ENCODE measurements around the gene HCST.
A peak's percentile ranks its signal among the peaks of the same experiment; 100 is the strongest.
"Not testable (repeated sequence)": the region's sequence is repeated elsewhere in the genome, so short reads cannot be mapped to it uniquely, and the experiment has no call there.

HCST gene

DNA sequence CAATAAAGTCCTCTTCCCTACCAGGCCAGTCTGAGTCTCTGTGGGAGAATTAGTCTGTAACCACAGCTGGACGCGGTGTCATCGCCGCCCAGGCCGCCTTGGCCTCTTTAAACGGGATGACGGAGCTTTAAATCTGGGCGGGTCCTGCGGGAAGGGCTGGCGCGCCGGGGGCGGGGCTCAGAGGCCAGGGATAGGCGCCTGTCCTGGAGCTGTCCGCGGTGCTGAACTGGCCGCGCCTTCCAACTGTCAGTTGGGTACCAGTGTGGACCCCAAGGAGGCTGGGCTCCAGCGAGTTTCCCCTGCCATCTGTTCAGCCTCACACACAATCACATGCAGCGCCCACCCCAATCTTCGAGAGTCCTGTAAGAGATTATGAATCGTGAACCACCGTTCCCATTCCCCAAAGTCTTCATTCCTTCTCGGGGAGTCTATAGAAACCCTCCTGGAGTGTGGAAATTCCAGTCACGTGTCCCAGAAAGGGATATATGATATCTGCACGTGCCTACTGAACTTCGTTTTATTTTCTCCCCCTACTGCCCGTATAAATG, 22.5 kb upstream of the HCST start:
- peak; percentile 74 for DNase-seq (ENCODE audit: low read depth)

DNA sequence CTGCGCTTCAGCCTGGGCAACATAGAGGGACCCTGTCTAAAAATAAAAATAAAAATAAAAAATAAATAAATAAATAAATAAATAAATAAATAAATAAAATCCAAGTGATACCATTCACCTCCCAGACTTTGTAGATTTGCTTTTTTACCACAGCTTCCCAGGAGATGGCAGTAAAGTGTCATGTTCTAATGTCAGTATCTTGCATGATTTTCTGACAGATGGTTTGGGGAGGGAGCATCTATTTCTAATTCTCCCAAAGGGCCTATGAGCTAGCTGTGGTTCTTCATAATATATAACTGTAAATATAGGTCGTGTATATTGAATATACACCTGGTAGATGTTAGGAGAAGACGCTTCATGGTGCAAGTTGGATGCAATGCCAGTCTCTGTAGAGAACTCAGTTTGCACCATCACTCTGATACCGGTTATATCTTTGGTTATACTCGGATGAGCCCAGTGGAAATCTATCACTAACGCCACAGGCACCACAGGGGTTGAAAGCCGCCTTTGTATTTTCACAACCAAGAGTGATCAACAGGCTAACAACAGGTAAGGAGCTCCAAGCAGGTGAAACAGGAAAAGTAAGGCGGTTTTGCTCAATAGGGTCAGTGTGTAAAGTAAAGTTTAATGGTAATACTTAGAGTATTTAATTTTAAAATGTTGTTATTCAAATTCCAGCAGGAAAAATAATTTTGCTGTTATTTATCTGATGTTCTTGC, 20.1 kb upstream of the HCST start:
- DNase-seq (ENCODE audit: low read depth) = no peak

DNA sequence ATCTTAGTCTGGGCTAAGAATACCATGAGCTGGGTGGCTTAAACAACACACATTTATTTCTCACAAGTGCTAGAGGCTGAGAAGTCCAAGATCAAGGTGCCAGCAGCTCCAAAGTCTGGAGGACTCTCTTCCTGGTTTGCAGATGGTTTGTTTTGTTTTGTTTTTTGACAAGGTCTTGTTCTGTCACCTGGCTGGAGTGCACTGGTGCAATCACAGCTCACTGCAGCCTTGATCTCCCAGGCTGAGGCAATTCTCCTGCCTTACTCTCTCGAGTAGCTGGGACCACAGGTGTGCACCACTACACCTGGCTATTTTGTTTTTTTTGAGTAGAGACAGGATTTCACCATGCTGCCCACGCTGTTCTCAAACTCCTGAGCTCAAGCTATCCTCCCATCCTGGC, 18.4 kb upstream of the HCST start:
- no peak for DNase-seq (ENCODE audit: low read depth)

DNA sequence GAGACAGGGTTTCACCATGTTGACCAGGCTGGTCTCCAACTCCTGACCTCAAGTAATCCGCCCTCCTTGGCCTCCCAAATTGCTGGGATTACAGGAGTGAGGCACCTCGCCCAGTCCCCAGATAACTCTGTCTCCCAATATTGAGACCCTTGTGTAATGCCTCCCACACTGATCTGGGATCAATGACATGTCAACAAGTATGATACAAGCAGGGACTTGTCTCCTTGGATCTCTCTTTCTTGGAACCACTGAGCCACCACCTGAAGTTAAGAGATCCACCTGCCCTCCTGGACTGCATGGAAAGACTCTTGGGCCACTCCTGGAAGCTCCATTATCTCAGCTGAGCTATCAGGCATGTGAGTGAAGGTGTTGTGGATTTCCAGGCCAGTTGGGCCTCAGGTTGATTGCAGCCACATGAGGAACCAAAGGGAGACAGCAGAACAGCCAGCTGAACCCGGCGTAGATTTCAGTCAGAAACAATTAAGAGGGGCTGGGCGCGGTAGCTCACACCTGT, 17.0 kb upstream of the HCST start:
- DNase-seq (ENCODE audit: low read depth) = no peak

DNA sequence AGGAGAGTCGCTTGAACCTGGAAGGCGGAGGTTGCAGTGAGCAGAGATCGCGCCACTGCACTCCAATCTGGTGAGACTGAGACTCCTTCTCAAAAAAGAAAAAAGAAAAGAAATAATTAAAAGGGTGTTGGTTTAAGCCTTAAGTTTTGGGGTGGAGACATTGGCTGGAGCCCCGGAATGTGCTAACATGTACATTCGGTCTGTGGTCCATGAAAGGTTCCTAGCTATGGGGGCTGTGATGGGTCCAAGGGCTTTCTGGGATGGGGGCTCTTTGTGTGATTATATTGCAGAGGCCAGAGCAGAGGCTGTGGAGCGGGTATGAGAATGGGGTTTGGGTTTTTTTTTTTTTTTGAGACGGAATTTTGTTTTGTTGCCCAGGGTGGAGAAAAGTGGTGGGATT, 16.4 kb upstream of the HCST start:
- no peak for DNase-seq (ENCODE audit: low read depth)

GRCh38 chr19:35887197-35887596, 15.1 kb upstream of the HCST start:
- no peak for DNase-seq (ENCODE audit: low read depth)

GRCh38 chr19:35888398-35888797, 13.9 kb upstream of the HCST start:
- no peak for DNase-seq (ENCODE audit: low read depth)

GRCh38 chr19:35889370-35890112, 12.8 kb upstream of the HCST start:
- no peak for DNase-seq (ENCODE audit: low read depth)

DNA sequence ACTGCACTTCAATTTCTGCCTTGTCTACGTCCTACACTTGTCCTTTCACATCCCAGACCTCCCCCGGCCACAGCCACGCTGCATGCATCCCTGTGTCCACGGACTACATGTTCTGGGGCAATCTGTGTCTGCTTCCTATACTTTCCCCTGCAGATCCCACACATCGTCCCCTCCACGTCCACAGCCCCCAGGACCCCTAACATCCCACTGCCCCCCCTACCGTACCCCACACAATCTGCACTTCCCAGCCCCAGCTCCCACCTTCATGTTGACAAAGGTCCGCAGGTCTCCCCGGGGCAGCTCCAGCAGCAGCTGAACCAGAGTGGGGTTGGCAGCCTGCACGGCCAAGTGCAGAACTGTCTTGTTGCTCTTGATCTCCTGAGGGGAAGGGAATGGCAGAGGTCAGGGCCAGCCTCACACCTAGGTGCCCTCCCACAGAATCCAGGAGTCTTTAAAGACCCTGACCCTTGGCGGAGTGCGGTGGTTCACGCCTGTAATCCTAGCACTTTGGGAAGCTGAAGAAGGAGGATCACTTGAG, 12.1 kb upstream of the HCST start:
- DNase-seq (ENCODE audit: low read depth) = no peak

DNA sequence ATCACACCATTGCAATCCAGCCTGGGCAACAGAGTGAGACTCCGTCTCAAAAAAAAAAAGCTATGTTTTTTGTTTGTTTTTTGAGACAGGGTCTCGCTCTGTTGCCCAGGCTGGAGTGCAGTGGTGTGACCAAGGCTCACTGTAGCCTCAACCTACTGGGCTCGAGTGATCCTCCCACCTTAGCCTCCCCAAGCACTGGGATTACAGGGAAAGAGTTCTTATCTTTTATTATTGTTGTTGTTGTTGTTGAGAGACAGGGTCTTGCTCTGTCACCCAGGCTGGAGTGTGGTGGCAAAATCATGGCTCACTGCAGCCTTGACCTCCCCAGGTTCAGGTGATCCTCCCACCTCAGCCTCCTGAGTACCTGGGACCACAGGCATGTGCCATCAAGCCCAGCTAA, 10.5 kb upstream of the HCST start:
- not testable (repeated sequence) for DNase-seq (ENCODE audit: low read depth)

DNA sequence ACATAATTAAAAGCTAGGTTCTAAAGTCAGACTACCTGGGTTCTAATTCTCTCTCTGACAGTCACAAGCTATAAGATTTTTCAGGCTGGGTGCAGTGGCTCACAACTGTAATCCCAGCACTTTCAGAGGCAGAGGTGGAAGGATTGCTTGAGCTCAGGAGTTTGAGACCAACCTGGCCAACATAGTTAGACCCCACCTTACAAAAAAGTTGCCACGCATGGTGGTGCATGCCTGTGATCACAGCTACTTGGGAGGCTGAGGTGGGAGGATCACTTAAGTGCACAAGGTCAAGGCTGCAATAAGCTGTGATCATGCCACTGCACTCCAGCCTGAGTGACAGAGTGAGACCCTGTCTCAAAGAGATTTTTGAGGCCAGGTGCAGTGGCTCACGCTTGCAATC, 8.0 kb upstream of the HCST start:
- no peak for DNase-seq (ENCODE audit: low read depth)

- DNase-seq (ENCODE audit: low read depth) = no peak
Measured at GRCh38 chr19:35895911-35896642, 6.3 kb upstream of the HCST start.

GRCh38 chr19:35896643-35897040, 5.7 kb upstream of the HCST start:
- no peak for DNase-seq (ENCODE audit: low read depth)

GRCh38 chr19:35897706-35898451, 4.5 kb upstream of the HCST start:
- no peak for DNase-seq (ENCODE audit: low read depth)

DNA sequence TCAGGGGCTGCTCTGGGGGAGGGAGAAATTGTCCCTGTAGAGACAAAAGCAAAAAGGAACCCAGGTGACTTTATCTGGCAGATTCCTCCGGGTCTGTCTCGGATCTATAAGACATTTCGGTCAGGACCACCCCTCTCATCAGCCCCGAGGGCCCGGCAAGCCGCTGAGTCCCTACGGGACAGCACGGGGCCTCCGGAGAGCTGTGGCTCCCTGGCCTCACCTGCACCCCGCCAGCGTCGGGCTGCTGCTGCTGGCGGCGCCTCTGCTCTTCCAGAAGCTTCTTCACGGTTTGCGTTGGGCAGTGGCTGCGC, 3.9 kb upstream of the HCST start:
- DNase-seq (ENCODE audit: low read depth) = no peak

DNA sequence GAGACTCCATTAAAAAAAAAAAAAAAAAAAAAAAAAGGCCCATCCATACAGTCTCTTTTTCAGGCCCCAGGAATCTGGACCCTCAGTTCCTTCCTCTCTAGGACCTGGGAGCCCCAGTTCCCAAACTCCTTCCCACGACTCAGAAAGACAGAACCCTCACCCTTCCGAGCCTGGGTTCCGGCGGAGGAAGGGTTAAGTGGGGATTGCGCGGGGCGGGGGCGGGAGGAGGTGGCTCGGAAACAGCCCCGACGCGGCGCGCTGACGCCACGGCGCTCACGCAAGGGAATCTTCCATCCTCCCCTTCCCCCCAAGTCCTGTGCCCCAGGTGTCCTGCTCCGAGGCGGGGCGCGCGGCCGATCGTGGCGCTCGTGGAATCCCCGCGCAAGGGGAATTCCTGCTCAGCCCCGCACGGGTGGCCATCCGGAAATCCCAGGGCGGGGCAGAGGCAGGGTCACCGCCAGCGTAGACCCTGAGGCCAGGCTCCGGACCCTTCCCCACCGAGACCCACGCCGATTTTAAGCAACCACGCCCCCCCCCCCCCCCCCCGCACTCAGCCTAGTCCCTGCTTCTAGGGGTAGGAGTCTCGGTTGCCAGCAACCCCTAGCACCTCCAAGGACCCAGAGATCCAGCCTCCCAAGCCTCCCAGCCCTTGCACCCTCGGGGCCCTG, 2.6 kb upstream of the HCST start:
- peak; percentile 84 for DNase-seq (ENCODE audit: low read depth)

DNA sequence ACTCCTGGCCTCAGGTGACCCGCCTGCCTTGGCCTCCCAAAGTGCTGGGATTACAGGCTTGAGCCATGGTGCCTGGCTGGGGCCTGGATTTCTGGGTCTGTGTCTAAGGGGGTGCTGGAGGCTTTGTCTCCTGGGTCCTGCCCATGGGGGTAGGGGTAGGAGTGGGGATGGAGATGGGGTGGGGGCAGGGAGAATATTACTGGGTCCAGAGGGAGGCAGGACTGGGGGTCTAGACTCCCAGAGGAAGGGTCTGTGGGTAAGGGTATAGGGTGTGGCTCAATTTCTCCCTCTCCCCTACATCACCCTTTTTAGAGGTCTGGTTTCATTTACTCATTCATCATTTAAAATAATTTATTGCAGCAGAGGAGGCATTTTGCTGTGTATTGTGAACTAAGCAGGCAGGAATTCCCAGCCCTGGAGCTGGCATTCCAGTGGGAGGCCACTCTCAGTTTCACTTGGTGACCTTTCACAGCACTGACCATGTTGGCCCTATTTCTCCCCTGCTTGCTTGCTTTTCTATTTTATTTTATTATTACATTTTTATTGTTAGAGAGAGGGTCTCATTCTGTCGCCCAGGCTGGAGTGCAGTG, 1.2 kb upstream of the HCST start:
- DNase-seq (ENCODE audit: low read depth) = no peak

- no peak for DNase-seq (ENCODE audit: low read depth)
Measured at GRCh38 chr19:35902870-35903475, 644 bp downstream of the HCST start.

DNA sequence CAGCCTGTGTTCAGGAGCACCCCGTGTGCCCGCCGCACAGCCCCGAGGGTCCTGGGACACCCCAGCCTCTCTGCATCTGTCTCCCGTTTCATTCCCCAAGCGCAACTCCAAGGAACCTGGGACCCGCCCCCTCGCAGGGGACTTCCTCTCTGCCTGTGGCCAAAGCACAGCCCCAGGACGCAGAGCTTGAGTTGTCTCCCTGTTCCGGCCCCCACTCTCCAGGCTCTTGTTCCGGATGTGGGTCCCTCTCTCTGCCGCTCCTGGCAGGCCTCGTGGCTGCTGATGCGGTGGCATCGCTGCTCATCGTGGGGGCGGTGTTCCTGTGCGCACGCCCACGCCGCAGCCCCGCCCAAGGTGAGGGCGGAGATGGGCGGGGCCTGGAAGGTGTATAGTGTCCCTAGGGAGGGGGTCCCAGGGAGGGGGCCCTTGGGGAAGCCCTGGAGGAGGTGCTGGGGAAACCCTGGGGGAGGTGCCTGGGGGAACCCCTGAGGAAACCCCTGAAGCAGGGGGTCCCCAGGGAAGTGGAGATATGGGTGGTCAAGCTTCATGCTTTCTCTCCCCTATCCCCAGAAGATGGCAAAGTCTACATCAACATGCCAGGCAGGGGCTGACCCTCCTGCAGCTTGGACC, 1.3 kb downstream of the HCST start:
- peak; percentile 78 for DNase-seq (ENCODE audit: low read depth)
